IPS-NIHi7 (cell line): Measurements from ENCODE around the gene CHCHD6.

ENCODE experiments used
- DNase-seq: peaks from one replicate; pipeline ENCODE4 v3.0.0; 2012; ENCODE audit warnings: mixed read lengths; ENCODE audit errors: extremely low spot score

CHCHD6 gene

DNA sequence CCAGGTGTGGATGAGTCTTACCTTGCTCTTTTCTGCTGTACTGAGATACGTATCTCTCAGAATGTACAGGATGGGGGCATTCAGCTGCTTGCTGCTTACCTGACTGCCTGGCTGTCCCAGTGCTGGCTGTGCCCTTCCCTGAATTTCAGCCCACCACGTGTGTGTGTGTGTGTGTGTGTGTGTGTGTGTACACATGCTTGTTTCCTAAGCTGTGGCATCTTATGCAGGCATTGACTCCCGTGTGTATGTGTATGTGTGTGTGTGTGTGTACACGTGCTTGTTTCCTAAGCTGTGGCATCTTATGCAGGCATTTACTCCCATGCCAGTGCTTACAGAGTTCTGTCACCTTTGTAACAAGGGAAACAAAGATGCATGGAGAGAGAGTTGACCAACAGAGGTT is 218.4 kb downstream of the CHCHD6 start:
- no peak for DNase-seq

- DNase-seq = no peak
Measured at GRCh38 chr3:126923423-126923822, 219.4 kb downstream of the CHCHD6 start.

- DNase-seq = no peak
Measured at GRCh38 chr3:126923895-126924294, 219.9 kb downstream of the CHCHD6 start.

GRCh38 chr3:126924458-126924857 is 220.4 kb downstream of the CHCHD6 start:
- no peak for DNase-seq

DNA sequence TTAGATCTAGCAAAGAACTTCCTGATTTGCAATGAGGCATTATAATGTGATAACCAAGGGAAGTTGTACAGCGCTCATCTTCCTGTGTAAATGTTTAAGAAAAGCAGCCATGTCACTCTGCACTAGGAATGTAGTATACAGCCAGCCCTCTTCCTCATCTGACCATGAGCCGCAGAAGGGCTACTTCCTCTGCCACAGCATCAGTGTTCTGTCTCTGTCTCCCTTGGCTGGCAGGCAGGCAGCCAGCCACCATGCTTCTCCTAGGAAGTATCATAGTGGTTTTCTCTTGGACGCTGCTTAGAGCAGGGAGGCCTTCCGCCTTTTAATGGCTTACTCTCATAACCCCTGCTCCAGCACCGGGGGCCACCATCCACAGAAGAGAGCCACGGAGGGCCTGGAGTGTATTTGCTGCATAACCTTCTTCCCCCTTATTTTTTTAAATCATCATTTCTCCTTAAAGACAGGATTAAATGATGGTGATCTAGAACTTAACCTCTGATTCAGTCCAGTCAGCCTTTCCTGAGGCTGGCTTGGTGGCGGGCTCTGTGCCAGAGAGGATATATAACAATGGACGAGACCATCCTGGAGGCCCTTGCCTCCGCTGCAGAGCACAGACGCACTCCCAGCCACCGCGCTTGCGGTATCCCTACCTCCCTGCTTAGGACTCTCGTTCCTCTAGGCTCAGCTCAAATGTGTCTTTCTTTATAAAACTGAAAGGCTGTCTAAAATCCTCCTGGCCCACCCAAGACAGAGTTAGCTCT is 221.6 kb downstream of the CHCHD6 start:
- DNase-seq = no peak

GRCh38 chr3:126926684-126927400 is 222.8 kb downstream of the CHCHD6 start:
- DNase-seq = no peak

GRCh38 chr3:126927401-126927750 is 223.3 kb downstream of the CHCHD6 start:
- DNase-seq = no peak

GRCh38 chr3:126927846-126928245 is 223.8 kb downstream of the CHCHD6 start:
- DNase-seq = no peak

- no peak for DNase-seq
Measured at GRCh38 chr3:126928921-126929474, 225.0 kb downstream of the CHCHD6 start.

- DNase-seq = no peak
Measured at GRCh38 chr3:126930936-126931600, 227.0 kb downstream of the CHCHD6 start.

- no peak for DNase-seq
Measured at GRCh38 chr3:126931806-126932187, 227.8 kb downstream of the CHCHD6 start.

GRCh38 chr3:126932188-126932931 is 228.3 kb downstream of the CHCHD6 start:
- DNase-seq = no peak

DNA sequence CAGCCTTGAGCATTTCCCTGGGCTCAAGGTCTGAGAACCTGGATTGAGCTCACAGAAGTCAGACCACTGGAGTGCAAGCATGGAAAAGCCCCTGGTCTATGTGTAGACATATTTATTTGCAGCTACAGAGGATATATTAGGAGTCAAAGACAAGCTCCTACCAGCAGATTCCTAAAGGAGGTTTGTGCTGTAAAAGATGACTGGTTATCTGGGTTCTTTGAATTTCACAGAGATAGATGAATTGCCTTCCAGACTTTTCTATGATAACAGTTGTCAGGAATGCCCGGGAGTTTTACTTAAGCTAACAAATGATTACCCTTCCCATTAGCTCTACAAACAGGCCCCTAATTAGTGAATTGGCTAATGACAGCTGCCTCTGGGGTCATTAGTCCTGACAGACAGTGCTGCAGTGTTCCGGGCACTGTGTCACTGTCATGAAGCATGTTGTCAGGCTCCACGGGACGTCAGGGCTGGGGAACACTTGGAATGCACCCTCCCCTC is 230.0 kb downstream of the CHCHD6 start:
- peak; percentile 39 for DNase-seq

- DNase-seq = no peak
Measured at GRCh38 chr3:126934991-126935390, 231.0 kb downstream of the CHCHD6 start.

DNA sequence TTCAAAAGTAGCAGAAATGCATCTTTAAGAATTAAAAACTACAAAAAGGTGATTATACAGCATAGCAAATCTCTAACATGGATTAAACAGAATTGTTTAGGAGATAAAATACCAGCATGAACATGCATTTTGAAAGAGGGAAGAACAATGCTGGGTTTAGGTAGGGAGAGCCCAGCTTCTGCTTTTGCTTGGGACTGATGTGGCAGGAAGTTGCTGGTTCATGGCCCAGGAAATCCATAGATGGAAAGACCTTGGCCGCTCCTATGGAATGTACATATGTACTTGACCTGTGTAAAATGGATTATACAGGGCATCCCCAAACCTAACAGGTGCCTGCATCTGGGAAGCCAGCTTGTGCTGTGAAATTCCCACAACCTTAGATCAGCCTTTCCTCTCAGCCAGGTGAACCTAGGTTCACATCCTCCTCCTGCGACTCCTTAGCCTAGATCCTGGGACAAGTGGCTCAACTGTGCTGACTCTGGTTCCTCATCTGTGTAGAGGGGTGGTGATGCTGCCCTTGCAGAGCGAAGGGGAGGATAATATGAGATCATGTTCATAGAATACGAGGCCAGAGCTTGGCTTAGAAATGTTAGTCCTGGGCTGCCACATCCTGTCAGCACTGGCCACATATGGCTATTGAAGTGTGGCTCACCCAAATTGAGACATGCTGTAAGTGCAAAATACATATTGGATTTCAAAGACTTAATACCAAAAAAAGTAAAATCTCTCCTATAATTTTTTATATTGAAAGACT is 231.9 kb downstream of the CHCHD6 start:
- no peak for DNase-seq

- no peak for DNase-seq
Measured at GRCh38 chr3:126936853-126937425, 232.9 kb downstream of the CHCHD6 start.

DNA sequence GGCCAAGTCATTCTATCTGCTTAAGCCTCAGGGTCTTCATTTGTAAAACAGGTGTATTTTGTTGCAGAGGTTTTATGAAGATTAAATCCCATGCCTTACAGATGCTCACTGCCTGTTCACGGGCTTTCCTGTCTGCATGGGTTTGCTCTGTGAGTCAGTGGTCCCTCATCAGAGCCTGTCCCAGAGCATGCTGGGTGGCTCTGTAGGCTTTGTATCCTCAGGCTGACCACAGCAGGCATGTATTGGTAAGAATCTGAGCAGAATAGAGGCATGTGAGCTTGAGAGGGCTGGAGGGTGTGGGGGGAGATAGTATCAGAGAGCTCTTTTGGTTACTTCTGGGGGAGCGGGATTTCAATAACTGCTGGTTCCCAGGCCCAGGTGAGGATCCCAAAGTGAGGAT is 233.5 kb downstream of the CHCHD6 start:
- no peak for DNase-seq

DNA sequence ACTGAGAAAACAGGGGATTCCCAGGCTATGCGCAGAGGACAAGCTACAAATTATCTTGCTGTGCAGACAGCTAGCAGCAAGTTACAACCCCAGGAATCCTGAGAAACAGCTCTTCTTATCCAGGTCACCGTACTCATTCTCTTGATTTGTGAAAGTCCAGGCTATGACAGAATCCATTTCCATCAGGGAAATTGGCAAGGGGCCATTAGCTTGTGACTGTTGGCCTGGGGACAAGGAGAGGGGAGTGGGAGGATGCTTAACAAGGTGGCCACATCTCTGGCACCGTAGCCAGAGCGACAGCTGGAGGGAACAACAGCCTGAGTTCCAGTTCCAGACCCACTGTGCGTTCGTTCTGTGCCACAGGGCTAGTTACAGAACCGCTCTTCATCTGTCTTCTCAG is 233.9 kb downstream of the CHCHD6 start:
- DNase-seq = no peak

- DNase-seq = no peak
Measured at GRCh38 chr3:126938520-126939337, 234.7 kb downstream of the CHCHD6 start.

DNA sequence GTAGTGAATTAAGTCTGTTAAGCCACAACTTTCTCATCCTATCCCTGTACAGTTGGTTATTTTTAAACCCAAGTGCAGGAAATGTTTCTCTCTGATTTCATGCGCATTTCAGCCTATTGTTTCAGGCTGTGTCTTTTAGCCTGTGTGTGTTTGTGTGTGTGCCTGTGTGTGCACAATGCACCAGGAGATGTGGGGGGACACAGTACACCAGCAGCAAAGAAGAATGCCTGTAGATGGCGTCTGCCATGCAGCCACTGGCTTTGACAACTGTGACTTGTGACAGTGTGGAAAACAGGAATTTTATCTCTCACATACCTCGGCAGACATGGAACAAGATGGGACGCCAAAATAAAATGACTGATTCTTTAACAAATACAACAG is 235.3 kb downstream of the CHCHD6 start:
- no peak for DNase-seq
